VCaP (cell line): ENCODE results near the gene COQ10A.
"Not testable (repeated sequence)": the region's sequence is repeated elsewhere in the genome, so short reads cannot be mapped to it uniquely, and the experiment has no call there.

Source experiments
- H3K27ac ChIP-seq: fragments of 450-650 bp; 2 replicates; pipeline ENCODE4 v1.5.1; 2017
- TF ChIP-seq, protein P1 (sequence below): fragments of 450-650 bp; conservative IDR thresholded peaks from 2 replicates; pipeline ENCODE4 v1.5.1; 2017; ENCODE audit warnings: mild to moderate bottlenecking, moderate library complexity

Gene COQ10A

DNA sequence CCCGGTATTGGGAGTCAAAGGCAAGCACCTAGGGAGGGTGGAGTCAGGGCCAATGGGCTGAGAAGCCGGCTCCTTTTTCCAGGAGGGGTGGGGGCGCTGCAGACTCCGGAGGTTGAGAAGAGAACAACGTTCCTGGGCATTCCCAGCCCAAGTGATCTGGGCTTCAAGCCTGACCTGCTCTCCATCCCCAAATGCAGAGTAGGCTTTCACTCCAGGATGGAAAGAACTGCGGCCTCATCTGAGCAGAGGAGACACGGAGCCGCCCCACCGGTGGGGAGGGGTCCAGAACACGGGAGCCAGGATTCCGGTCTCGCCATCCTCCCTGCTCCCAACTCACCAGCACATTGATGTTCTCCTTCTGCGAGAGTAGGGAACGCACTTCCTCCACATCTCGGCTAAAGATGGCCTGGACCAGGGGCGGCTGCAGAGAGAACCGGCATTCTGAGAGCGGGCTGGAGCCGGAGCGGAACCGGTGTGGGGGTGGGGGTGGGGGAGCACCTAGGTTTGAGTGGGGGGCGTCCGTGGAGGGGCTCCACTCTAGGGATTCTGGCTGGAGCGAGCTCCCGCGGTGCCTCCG, 9.2 kb upstream of the COQ10A start:
- peak overlapping the region; percentile 87 for H3K27ac ChIP-seq
- TF ChIP-seq, protein P1, sequence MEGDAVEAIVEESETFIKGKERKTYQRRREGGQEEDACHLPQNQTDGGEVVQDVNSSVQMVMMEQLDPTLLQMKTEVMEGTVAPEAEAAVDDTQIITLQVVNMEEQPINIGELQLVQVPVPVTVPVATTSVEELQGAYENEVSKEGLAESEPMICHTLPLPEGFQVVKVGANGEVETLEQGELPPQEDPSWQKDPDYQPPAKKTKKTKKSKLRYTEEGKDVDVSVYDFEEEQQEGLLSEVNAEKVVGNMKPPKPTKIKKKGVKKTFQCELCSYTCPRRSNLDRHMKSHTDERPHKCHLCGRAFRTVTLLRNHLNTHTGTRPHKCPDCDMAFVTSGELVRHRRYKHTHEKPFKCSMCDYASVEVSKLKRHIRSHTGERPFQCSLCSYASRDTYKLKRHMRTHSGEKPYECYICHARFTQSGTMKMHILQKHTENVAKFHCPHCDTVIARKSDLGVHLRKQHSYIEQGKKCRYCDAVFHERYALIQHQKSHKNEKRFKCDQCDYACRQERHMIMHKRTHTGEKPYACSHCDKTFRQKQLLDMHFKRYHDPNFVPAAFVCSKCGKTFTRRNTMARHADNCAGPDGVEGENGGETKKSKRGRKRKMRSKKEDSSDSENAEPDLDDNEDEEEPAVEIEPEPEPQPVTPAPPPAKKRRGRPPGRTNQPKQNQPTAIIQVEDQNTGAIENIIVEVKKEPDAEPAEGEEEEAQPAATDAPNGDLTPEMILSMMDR: no peak

DNA sequence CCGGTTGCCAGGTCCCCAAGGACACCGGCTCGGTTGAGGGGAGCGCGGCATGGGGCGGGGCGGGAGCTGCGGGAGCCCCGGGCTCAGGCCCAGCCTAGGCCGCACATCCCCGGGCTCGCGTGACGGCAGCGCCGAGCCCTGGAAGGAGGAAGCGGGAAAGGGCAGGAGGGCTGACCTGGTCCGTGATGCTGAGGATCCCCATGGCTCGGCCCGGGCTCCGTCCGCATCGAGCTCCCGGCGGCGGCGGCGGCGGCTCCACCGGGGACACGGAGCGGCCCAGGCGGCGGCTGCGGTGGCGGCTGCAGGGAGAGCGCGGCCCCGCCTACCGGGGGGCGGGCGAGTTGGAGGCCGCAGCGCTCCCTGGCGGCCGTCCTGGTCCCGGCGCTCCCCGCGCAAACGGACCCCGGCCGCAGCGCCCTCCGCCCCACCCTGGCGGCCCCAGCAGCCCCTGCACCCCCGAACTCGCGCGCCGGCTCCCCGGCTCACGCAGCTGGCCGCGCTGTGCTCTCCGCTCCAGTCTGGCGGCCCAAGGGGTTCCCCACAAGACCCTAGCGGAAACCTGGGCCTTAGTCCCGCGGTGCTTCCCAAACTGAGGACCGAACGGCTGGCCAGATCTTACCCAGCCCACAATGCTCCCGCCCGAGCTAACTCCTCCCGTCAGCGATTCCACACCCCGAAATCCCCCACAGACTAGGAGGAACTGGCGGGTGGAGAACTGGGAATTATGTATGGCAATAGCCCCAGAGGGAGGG, 8.5 kb upstream of the COQ10A start, which contains the start of gene ANKRD52:
Gene ANKRD52 (minus strand): TSS at position 317 of the 752 bp plus-strand sequence. CDS start 115 bp downstream, at position 202.
- H3K27ac ChIP-seq: peak within 1 kb of the TSS; percentile 87
- TF ChIP-seq, protein P1: peak; percentile 95

DNA sequence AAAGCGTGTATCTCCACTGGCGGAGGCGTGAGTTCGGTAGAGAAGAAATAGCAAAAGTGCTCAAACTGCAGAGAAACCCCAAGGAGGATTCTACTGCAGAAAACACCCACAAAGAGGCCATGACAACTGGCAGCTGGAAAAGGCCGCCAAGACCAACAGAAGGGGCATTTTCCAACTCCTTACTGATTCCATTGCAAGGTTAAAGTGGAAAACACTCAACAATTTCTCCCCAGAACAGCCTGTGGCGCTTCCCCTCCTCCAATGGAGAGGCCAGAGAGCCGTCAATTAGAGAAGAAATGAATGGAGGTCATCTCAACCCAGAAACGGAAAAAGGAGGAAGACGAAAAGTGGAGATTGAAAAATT, 7.9 kb upstream of the COQ10A start:
- TF ChIP-seq, protein P1: no peak
- H3K27ac ChIP-seq: peak overlapping the region; percentile 87

DNA sequence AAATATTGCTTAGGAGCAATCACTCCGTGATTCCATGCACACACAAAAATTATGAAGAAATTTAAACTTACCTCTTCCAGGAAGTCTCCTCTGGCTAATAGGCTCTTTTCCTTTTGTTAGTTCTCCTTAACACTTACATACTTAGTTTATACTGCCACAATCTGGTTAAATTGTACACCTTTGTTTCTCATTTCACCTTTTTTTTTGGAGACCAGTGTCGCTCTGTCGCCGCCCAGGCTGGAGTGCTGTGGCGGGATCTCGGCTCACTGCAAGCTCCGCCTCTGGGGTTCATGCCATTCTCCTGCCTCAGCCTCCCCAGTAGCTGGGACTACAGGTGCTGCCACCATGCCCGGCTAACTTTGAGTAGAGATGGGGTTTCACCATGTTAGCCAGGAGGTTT, 6.4 kb upstream of the COQ10A start:
- TF ChIP-seq, protein P1: no peak
- no peak overlapping the region for H3K27ac ChIP-seq

DNA sequence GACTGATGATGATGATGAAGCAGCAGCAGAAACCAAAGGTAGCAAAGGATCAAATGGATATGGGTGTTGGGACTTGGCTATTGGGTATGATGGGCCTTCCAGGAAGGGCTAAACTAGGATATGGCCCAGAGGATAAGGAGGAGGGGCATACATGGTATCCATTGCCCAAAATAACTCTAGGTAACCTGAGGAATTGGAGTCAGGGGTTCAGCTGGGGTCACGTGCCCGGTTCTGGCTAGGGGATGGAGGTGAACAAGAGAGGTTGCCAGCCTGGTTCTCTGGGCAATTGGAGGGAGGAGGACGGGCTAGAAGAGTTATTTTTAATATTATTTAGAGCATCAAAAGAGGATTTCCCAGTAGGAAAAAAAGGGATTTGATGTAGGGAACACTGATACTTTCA, 5.8 kb upstream of the COQ10A start:
- H3K27ac ChIP-seq: no peak overlapping the region
- TF ChIP-seq, protein P1: no peak

DNA sequence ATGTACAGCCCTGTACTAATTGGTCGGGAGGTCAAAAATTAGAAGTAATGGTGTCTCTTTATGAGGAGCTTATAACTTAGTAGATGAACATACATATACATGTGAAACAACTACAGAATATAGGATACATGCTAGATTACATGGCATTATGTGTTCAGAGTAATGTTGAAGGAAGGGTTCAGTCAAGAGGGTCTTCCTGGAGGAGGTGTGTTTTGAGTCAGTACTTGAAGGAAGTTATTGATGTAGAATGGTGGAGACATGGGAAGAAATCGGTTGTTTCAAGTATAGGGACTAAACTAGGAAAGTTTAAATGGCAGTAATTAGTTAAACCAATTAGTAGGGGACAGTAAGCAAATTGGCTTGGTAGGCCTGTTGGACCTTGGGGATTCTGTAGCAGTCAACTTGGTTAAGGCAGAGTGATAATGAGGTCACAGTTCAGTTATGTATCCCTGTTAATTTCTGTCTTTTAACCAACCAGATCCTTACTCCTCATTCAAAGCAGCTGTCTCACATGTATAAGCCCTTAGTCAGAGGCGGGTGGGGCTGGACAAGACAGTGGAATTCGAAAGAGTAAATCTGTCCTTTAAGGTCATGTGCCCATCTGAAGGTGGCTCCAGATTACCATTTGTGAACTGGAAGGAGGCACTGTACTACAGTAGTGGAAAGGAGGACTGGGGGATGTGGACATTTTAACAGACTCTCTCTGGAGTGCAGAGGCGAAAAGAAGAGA, 5.1 kb upstream of the COQ10A start:
- TF ChIP-seq, protein P1: no peak

DNA sequence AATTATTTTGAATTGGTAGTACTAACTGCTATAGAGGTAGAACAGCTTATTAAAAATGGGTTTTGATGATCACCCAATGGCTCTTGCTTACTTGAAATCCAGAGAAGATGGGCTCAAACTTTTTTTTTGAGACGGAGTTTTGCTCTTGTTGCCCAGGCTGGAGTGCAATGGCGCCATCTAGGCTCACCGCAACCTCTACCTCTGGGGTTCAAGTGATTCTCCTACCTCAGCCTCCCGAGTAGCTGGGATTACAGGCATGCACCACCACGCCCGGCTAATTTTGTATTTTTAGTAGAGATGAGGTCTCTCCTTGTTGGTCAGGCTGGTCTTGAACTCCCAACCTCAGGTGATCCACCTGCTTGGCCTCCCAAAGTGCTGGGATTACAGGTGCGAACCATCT, 3.8 kb upstream of the COQ10A start:
- H3K27ac ChIP-seq: not testable (repeated sequence)

More for the DNA sequence above, 5.1 kb upstream of the COQ10A start:
- H3K27ac ChIP-seq: no peak overlapping the region

DNA sequence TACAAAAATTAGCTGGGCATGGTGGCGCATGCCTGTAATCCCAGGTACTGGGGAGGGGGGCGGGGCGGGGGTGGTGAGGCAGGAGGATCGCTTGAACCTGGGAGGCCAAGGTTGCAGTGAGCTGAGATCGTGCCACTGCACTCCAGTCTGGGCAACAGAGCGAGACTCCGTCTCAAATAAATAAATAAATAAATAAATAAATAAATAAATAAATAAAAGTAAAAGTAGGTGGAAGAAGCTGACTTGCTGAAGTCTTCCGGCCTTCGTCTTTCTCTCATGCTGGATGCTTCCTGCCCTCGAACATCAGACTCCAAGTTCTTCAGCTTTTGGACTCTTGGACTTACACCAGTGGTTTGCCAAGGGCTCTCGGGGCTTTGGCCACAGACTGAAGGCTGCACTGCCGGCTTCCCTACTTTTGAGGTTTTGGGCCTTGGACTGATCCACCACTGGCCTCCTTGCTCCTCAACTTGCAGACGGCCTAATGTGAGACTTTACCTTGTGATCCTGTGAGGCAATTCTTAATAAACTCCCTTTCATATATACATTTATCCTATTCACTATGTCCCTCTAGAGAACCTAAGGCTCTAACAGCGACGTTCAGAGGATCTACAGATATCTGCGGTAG, 562 bp upstream of the COQ10A start:
- peak overlapping the region; percentile 79 for H3K27ac ChIP-seq
